ENCODE measurements around the gene TTLL5.

The TTLL5 gene

GRCh38 chr14:75969126-75969525, 308.1 kb downstream of the TTLL5 start:
- no peak for DNase-seq (ENCODE audit: low read depth in 2 of 2)

GRCh38 chr14:75969891-75970290, 308.8 kb downstream of the TTLL5 start:
- DNase-seq (ENCODE audit: low read depth in 2 of 2): no peak

GRCh38 chr14:75970989-75971388, 309.9 kb downstream of the TTLL5 start:
- no peak for DNase-seq (ENCODE audit: low read depth in 2 of 2)

GRCh38 chr14:75971509-75971908, 310.5 kb downstream of the TTLL5 start:
- DNase-seq (ENCODE audit: low read depth in 2 of 2): no peak

GRCh38 chr14:75972801-75973421, 311.9 kb downstream of the TTLL5 start:
- DNase-seq (ENCODE audit: low read depth in 2 of 2): no peak

- no peak for DNase-seq (ENCODE audit: low read depth in 2 of 2)
These were observed 316.0 kb downstream of the TTLL5 start for GRCh38 chr14:75976826-75977581.

GRCh38 chr14:75977582-75977943, 316.5 kb downstream of the TTLL5 start:
- no peak for DNase-seq (ENCODE audit: low read depth in 2 of 2)

- DNase-seq (ENCODE audit: low read depth in 2 of 2): no peak
These were observed 317.2 kb downstream of the TTLL5 start for GRCh38 chr14:75978249-75978731.

- DNase-seq (ENCODE audit: low read depth in 2 of 2): no peak
These were observed 318.1 kb downstream of the TTLL5 start for GRCh38 chr14:75979071-75979571.

- no peak for DNase-seq (ENCODE audit: low read depth in 2 of 2)
These were observed 318.9 kb downstream of the TTLL5 start for GRCh38 chr14:75979648-75980565.

GRCh38 chr14:75980856-75981255, 319.8 kb downstream of the TTLL5 start:
- no peak for DNase-seq (ENCODE audit: low read depth in 2 of 2)

- DNase-seq (ENCODE audit: low read depth in 2 of 2): peak; percentile 14 to 17
These were observed 320.6 kb downstream of the TTLL5 start, which contains the start of gene TGFB3 for GRCh38 chr14:75981426-75982265. TSS of gene TGFB3 (minus strand) at chr14:75981995. CDS start at chr14:75980893, 1,102 bp downstream.

GRCh38 chr14:75982266-75983018, 321.4 kb downstream of the TTLL5 start:
- DNase-seq (ENCODE audit: low read depth in 2 of 2): peak; percentile 45 to 49

GRCh38 chr14:75983019-75983358, 321.9 kb downstream of the TTLL5 start:
- DNase-seq (ENCODE audit: low read depth in 2 of 2): no peak

- no peak for DNase-seq (ENCODE audit: low read depth in 2 of 2)
These were observed 323.6 kb downstream of the TTLL5 start for GRCh38 chr14:75984674-75985073.

- peak; percentile 82 to 84 for DNase-seq (ENCODE audit: low read depth in 2 of 2)
These were observed 324.8 kb downstream of the TTLL5 start, which contains the start of gene IFT43 for GRCh38 chr14:75985618-75986438. TSS of gene IFT43 (plus strand) at chr14:75985763. CDS start at chr14:75985787, 24 bp downstream.

- no peak for DNase-seq (ENCODE audit: low read depth in 2 of 2)
These were observed 325.4 kb downstream of the TTLL5 start for GRCh38 chr14:75986439-75986765.

- no peak for DNase-seq (ENCODE audit: low read depth in 2 of 2)
These were observed 326.3 kb downstream of the TTLL5 start for GRCh38 chr14:75987201-75987970.

- DNase-seq (ENCODE audit: low read depth in 2 of 2): no peak
These were observed 328.1 kb downstream of the TTLL5 start for GRCh38 chr14:75989134-75989533.

All from activated CD8-positive, alpha-beta memory T cell treated with anti-CD3 and anti-CD28 coated beads for 4 hours (primary cell).